ENCODE measurements around the gene ABO.

ABO gene

DNA sequence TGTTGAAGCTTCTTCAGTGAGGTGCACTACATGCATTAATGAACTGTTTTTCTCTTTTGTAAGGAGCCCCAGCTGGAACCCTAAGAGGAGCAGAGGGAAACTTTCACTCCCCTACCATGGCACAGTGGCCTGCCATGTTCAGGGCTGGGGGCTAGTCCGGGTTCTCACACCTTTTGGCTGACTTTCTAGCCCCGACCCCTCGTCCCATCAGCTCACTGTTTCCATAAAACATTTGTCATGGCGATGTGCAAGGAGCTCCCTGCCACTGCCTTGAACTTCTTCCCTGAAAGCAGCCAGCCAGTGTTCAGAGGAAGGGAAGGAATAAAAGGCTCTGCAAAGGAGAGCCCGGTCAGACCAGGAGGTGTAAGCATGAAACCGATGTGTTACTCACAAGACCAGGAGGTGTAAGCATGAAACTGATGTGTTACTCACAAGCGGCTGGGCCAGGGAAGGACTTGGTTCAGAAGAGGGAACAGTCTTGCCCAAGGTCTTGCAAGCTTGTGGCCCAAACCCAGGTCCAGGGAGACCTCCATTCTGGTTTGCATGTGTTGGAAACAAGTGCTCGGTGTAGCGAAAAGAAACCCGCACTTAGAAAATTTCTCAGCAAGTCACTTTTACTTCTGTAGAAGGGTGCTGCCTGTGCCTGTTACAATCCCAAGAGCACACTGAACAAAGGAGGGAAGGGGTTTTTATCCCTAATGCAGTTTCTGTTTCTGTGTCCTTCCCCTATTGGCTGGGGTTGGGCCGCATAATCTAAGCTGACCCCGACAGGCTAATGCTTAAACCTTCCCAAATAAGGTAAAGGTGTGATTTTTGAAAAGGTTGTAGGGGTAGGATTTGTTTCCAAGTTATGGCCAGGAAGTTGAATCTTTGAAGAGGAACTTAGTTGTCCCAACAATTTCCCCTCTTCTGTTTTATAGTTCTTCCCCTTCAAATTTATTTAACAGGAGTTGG lies 3.4 kb upstream of the ABO start:
- CTCF ChIA-PET, result interaction anchor here (1.1 to 1.6 kb wide), 2 partner anchors 8 to 30 kb away, joined by 4 to 5 read pairs; no protein-coding TSS in a partner anchor
- DNase-seq (ENCODE audit: extremely low spot score), result no peak
- TF ChIP-seq, protein P1, sequence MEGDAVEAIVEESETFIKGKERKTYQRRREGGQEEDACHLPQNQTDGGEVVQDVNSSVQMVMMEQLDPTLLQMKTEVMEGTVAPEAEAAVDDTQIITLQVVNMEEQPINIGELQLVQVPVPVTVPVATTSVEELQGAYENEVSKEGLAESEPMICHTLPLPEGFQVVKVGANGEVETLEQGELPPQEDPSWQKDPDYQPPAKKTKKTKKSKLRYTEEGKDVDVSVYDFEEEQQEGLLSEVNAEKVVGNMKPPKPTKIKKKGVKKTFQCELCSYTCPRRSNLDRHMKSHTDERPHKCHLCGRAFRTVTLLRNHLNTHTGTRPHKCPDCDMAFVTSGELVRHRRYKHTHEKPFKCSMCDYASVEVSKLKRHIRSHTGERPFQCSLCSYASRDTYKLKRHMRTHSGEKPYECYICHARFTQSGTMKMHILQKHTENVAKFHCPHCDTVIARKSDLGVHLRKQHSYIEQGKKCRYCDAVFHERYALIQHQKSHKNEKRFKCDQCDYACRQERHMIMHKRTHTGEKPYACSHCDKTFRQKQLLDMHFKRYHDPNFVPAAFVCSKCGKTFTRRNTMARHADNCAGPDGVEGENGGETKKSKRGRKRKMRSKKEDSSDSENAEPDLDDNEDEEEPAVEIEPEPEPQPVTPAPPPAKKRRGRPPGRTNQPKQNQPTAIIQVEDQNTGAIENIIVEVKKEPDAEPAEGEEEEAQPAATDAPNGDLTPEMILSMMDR (IDR thresholded peaks at IDR 0.05; ENCODE audit: control extremely low read depth, extremely low read depth, low read depth, missing control alignments), result no peak
- POLR2A ChIA-PET, result no interaction called here

DNA sequence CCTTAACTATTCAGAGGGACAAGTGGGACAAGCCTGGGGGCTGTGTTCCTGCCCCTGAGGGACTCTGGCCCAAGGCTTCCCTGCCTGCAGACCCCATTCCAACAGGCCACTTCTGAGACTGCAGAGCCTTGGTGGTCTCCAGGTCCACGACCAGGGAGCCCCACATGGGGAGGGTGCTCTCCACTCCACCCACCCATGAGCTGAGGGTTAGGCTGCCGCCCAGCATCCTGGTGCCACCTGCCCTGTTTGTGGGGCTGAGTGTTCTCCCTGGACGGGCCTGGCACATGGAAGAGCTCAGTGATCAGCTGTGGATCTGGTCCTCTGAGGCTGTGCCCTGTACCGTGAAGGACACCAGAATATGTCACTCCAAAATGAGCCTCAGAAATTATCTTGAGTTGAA lies 2.5 kb upstream of the ABO start:
- ChIA-PET POLR2A (no interaction called here), CTCF (interaction anchor here (1.1 to 1.6 kb wide), 2 partner anchors 9 to 30 kb away, joined by 4 to 5 read pairs; no protein-coding TSS in a partner anchor)
- no peak for DNase-seq (ENCODE audit: extremely low spot score)
- TF ChIP-seq, protein P1 (IDR thresholded peaks at IDR 0.05; ENCODE audit: control extremely low read depth, extremely low read depth, low read depth, missing control alignments), result no peak

DNA sequence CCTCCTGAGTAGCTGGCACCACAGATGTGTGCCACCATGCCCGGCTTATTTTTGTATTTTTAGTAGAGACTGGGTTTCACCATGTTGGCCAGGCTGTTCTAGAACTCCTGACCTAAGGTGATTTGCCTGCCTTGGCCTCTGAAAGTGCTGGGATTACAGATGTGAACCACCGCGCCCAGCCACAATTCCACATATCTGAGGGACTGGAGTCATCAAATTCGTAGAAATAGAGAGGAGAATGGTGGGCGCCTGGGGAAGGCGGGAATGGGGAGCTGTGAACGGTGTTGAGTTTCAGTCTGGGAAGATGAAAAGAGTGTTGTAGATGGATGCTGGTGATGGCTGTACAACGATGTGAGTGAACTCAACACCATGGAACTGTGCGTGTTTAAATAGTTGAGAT lies 1.9 kb upstream of the ABO start:
- CTCF ChIA-PET, result interaction anchor here (1.6 kb wide), 1 partner anchor 10 kb away, joined by 5 read pairs; no protein-coding TSS in a partner anchor
- POLR2A ChIA-PET, result no interaction called here
- TF ChIP-seq, protein P1 (IDR thresholded peaks at IDR 0.05; ENCODE audit: control extremely low read depth, extremely low read depth, low read depth, missing control alignments), result no peak
- no peak for DNase-seq (ENCODE audit: extremely low spot score)

DNA sequence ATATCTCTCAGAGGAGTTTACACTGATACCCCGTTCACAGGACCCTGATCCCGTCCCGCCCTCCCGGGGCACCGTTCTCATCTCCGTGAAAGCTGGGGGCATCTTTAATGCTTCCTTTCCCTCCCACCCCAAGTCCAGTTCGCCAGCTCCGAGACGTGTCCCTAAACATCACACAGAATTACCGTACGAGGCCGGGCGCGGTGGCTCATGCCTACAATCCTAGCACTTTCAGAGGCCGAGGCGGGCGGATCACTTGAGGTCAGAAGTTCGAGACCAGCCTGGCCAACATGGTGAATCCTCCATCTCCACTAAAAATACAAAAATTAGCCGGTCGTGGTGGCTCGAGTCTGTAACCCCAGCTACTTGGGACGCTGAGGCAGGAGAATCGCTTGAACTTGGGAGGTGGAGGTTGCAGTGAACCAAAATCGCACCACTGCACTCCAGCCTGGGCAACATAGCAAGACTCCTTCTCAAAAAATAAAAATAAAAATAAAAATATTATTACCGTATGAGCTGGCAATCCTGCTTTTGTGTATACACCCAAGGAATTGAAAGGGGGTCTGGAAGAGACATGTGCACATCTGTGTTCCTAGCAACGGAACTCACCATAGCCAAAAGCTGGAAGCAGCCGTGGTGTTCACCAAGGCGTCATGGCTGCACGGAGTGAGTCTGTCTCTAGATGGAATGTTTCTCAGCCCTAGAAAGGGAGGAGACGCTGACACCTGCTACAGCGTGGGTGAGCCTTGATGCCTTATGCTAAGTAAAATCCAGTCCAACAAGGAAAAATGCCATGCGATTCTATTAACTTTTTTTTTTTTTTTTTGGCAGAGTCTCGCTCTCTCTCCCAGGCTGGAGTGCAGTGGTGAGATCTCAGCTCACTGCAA lies 1.2 kb upstream of the ABO start:
- no peak for DNase-seq (ENCODE audit: extremely low spot score)
- TF ChIP-seq, protein P1 (IDR thresholded peaks at IDR 0.05; ENCODE audit: control extremely low read depth, extremely low read depth, low read depth, missing control alignments), result no peak
- ChIA-PET CTCF (interaction anchor here (1.6 kb wide), 1 partner anchor 11 kb away, joined by 5 read pairs; no protein-coding TSS in a partner anchor), POLR2A (no interaction called here)

DNA sequence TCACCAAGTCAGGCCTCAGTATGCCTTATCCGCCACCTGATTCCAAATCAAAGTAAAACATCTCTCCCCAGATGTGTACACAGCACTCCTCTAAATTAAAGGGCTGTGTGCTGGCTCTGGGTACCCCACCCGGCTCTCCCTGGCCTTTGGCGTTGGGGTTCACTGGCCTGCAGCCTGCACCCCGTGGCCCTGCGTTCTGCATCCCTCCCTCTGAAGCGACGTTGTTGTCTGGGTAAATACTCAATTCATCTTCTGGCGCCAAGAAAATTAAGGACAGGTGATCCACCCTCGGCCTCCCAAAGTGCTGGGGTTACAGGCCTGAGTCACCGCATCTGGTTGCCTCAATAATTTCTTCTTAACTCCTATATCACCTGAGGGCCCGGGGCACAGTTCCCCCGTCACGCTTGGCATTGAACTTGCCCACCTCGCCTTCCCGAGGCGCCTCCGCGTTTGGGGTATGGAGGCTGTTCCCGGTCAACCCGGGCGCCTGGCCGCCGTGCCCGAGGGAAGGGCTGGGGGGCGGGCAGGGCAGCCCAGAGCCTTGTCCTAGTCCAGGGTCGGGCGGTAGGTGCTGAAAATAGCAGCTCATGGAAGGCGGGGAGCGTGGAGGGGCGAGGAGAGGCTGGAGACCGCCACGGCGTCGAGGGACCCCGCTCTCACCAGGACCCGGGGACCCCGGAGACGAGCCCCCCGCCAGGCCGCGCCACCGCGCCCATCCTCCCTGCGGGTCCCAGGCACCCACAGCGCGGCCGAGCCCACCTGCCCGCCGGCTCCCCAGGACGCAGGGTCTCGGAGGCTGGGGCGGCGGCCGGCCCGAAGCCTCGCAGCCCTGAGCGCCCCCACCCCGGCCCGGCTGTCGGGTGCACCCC lies 531 bp downstream of the ABO start:
- ChIA-PET CTCF (no interaction called here), POLR2A (no interaction called here)
- TF ChIP-seq, protein P1 (IDR thresholded peaks at IDR 0.05; ENCODE audit: control extremely low read depth, extremely low read depth, low read depth, missing control alignments), result no peak
- no peak for DNase-seq (ENCODE audit: extremely low spot score)

Measured in GM10248 (cell line).